ENCODE data around the gene PLP1.
"Not testable (repeated sequence)": the region's sequence is repeated elsewhere in the genome, so short reads cannot be mapped to it uniquely, and the experiment has no call there.

Gene PLP1

GRCh38 chrX:103776546-103776945, at the start of gene PLP1:
TSS of gene PLP1 (plus strand) at chrX:103776840. CDS start at chrX:103776996, 156 bp downstream.
- FAIRE-seq: no peak

GRCh38 chrX:103727115-103727514, 49.5 kb upstream of the PLP1 start:
- no peak for FAIRE-seq

GRCh38 chrX:103729015-103729414, 47.6 kb upstream of the PLP1 start:
- FAIRE-seq: no peak

GRCh38 chrX:103730147-103730795, 46.4 kb upstream of the PLP1 start:
- no peak for FAIRE-seq

- no peak for FAIRE-seq
These were observed 45.7 kb upstream of the PLP1 start for GRCh38 chrX:103730796-103731493.

GRCh38 chrX:103733017-103733416, 43.6 kb upstream of the PLP1 start:
- no peak for FAIRE-seq

GRCh38 chrX:103734125-103734760, 42.4 kb upstream of the PLP1 start:
- no peak for FAIRE-seq

GRCh38 chrX:103737696-103738095, 38.9 kb upstream of the PLP1 start:
- FAIRE-seq: no peak

GRCh38 chrX:103739421-103739820, 37.2 kb upstream of the PLP1 start:
- no peak for FAIRE-seq

- FAIRE-seq: no peak
These were observed 34.8 kb upstream of the PLP1 start for GRCh38 chrX:103741879-103742278.

- no peak for FAIRE-seq
These were observed 34.3 kb upstream of the PLP1 start for GRCh38 chrX:103742339-103742738.

GRCh38 chrX:103747163-103747562, 29.5 kb upstream of the PLP1 start:
- no peak for FAIRE-seq

GRCh38 chrX:103754401-103754800, 22.2 kb upstream of the PLP1 start:
- FAIRE-seq: no peak

- FAIRE-seq: no peak
These were observed 19.9 kb upstream of the PLP1 start for GRCh38 chrX:103756736-103757135.

GRCh38 chrX:103758555-103758954, 18.1 kb upstream of the PLP1 start:
- FAIRE-seq: no peak

- FAIRE-seq: not testable (repeated sequence)
These were observed 13.1 kb upstream of the PLP1 start for GRCh38 chrX:103763541-103763940.

- FAIRE-seq: not testable (repeated sequence)
These were observed 9.7 kb upstream of the PLP1 start for GRCh38 chrX:103766813-103767555.

GRCh38 chrX:103773445-103773844, 3.2 kb upstream of the PLP1 start:
- FAIRE-seq: no peak

- FAIRE-seq: no peak
These were observed 2.5 kb upstream of the PLP1 start for GRCh38 chrX:103774070-103774642.

- FAIRE-seq: no peak
These were observed 2.6 kb downstream of the PLP1 start for GRCh38 chrX:103779141-103779789.

- FAIRE-seq: no peak
These were observed 3.9 kb downstream of the PLP1 start for GRCh38 chrX:103780336-103781061.

GRCh38 chrX:103781062-103781402, 4.4 kb downstream of the PLP1 start:
- no peak for FAIRE-seq

All from TTC549 (cell line).